Kidney (tissue), 14 donors: Measurements from ENCODE around the gene B2M. TPM values are rescaled to one million over a fixed set of nuclear protein-coding genes. Genes with fewer than 3 reads are reported as not detected.
A peak's percentile ranks its signal among the peaks of the same experiment; 100 is the strongest.

Source experiments
- DNase-seq, 5 donors: peaks; one replicate each; pipeline ENCODE4 v3.0.0-alpha.2; 2013 to 2020
- FAIRE-seq: peaks from 2 replicates; lab custom pipeline; 2012; peaks lifted over from hg19 to GRCh38; lab: Jason Lieb, UNC
- H3K27ac ChIP-seq, 2 donors: one replicate each; pipeline ENCODE4 v1.7.0; 2013; ENCODE audit warnings: low read depth in 2 of 2, low read length in 2 of 2, inconsistent platforms in 1 of 2
- H3K27me3 ChIP-seq: one replicate; pipeline ENCODE4 v1.7.1; 2013; ENCODE audit warnings: low read length, inconsistent platforms; ENCODE audit not compliant: control insufficient read depth, insufficient read depth
- H3K36me3 ChIP-seq, 3 donors: one replicate each; pipeline versions ENCODE4 v1.7.0 to v1.7.1; 2013; ENCODE audit warnings: low read length in 3 of 3, control low read depth in 1 of 3, inconsistent platforms in 1 of 3; ENCODE audit not compliant: insufficient read depth in 3 of 3, control insufficient read depth in 2 of 3
- H3K4me1 ChIP-seq, 3 donors: one replicate each; pipeline versions ENCODE4 v1.7.0 to v1.7.1; 2013; ENCODE audit warnings: low read length in 3 of 3, inconsistent platforms in 1 of 3, low read depth in 1 of 3; ENCODE audit not compliant: control insufficient read depth in 2 of 3, insufficient read depth in 2 of 3
- H3K4me3 ChIP-seq, 3 donors: one replicate each; pipeline versions ENCODE4 v1.7.0 to v1.8.1; 2013; ENCODE audit warnings: low read length in 3 of 3, control low read depth in 1 of 3, inconsistent platforms in 1 of 3
- H3K9ac ChIP-seq, 3 donors: one replicate each; pipeline versions ENCODE4 v1.7.0 to v1.7.1; 2013; ENCODE audit warnings: low read length in 3 of 3, control low read depth in 1 of 3, inconsistent platforms in 1 of 3
- H3K9me3 ChIP-seq, 3 donors: one replicate each; pipeline versions ENCODE4 v1.7.0 to v1.7.1; 2013; ENCODE audit warnings: low read length in 3 of 3, control low read depth in 1 of 3, inconsistent platforms in 1 of 3; ENCODE audit not compliant: control insufficient read depth in 2 of 3, insufficient read depth in 1 of 3
- CTCF ChIP-seq: IDR thresholded peaks from 3 replicates; pipeline ENCODE4 v1.5.1; 2012; ENCODE audit warnings: mild to moderate bottlenecking, moderate library complexity, borderline replicate concordance; ENCODE audit not compliant: insufficient read depth; ENCODE audit errors: extremely low read depth
- intact Hi-C: fragments of 100-400 bp; cut with DNase I; formaldehyde crosslinking; loops from one replicate; pipeline ENCODE4 v1.11.1; 2022
- polyA plus RNA-seq: library from polyadenylated mRNA; stranded (reverse); fragments of 350-450 nt; fragmentation: Illumina TruSeq; extraction: RNeasy Lipid Tissue Mini Kit (QIAGEN cat#74804); gene quantifications from one replicate; pipeline ENCODE4 v1.2.3, GENCODE V29; 2014; ENCODE audit warnings: low read depth, low replicate concordance; ENCODE audit not compliant: insufficient read depth
- total RNA-seq: library from RNA; stranded (reverse); fragmentation: NEBNext Ultra II Directional; extraction: Animal tissue kit (Norgen Biotek cat#: 25700); gene quantifications from one replicate; pipeline ENCODE4 v1.2.1, GENCODE V29; 2021
- donor health status: control.
- donor health status: control.
- donor health status: control.
- donor health status: control.
- donor health status: control.
- donor health status: DM: yes; HTN: yes; CAD: no.
- donor health status: Normal renal cell carcinoma (clear cell type).

The B2M gene
- total and polyA plus RNA-seq, 2 donors from 2014 or later = 1,898 to 3,515 TPM

- Histone ChIP-seq H3K36me3 (peaks cover 3 to 33% (median 25%) of the 10 kb centered on the region in 3 donors), H3K27me3 (no peaks in the 10 kb centered on the region), H3K9ac (no peak overlapping the region), H3K4me3 (peak overlapping the region in 1 of 3 donors; percentile 21), H3K27ac (no peak overlapping the region), H3K4me1 (peaks cover 0 to 3% (median 0%) of the 10 kb centered on the region in 3 donors), H3K9me3 (no peaks in the 10 kb centered on the region)
- DNase-seq = no peak
- intact Hi-C loops = no loop called here
- TF ChIP-seq CTCF = no peak
- FAIRE-seq = no peak
Measured at GRCh38 chr15:44715142-44715796, 4.0 kb downstream of the B2M start.

GRCh38 chr15:44715797-44716334 lies 4.5 kb downstream of the B2M start:
- Histone ChIP-seq H3K27me3 (no peaks in the 10 kb centered on the region), H3K9ac (no peak overlapping the region), H3K9me3 (no peaks in the 10 kb centered on the region), H3K27ac (no peak overlapping the region), H3K36me3 (peaks cover 3 to 33% (median 25%) of the 10 kb centered on the region in 3 donors), H3K4me3 (peak overlapping the region in 1 of 3 donors; percentile 20), H3K4me1 (peaks cover 0 to 3% (median 0%) of the 10 kb centered on the region in 3 donors)
- intact Hi-C loops = no loop called here
- DNase-seq = no peak
- no peak for TF ChIP-seq CTCF
- FAIRE-seq = no peak

GRCh38 chr15:44716983-44717602 lies 5.8 kb downstream of the B2M start:
- H3K9ac ChIP-seq = no peak overlapping the region
- no peak for TF ChIP-seq CTCF
- no peak overlapping the region for H3K4me3 ChIP-seq
- DNase-seq (no peak), FAIRE-seq (no peak)
- H3K27me3 ChIP-seq = no peaks in the 10 kb centered on the region
- H3K9me3 ChIP-seq = no peaks in the 10 kb centered on the region
- intact Hi-C loops = no loop called here
- peaks cover 3 to 33% (median 25%) of the 10 kb centered on the region in 3 donors for H3K36me3 ChIP-seq
- no peak overlapping the region for H3K27ac ChIP-seq
- H3K4me1 ChIP-seq = peaks cover 0 to 3% (median 0%) of the 10 kb centered on the region in 3 donors
